HG03571 (cell line): Measurements from ENCODE around the gene GALNT16.
"Not testable (repeated sequence)": the region's sequence is repeated elsewhere in the genome, so short reads cannot be mapped to it uniquely, and the experiment has no call there.

ENCODE experiments used
- ATAC-seq: cut with Tn5 transposase; IDR thresholded peaks from one replicate; pipeline ENCODE4 v1.9.1; 2021; ENCODE audit not compliant: unreplicated experiment

The GALNT16 gene

GRCh38 chr14:69259527-69260189 is at the start of gene GALNT16:
Gene GALNT16 (plus strand): TSS chr14:69260158. CDS start chr14:69260291, 133 bp downstream.
- ATAC-seq: no peak

GRCh38 chr14:69214393-69214792 is 45.6 kb upstream of the GALNT16 start:
- no peak for ATAC-seq

DNA sequence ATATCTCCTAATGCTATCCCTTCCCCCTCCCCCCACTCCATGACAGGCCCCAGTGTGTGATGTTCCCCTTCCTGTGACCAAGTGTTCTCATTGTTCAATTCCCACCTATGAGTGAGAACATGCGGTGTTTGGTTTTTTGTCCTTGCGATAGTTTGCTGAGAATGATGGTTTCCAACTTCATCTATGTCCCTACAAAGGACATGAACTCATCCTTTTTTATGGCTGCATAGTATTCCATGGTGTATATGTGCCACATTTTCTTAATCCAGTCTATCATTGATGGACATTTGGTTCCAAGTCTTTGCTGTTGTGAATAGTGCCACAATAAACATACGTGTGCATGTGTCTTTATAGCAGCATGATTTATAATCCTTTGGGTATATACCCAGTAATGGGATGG is 42.3 kb upstream of the GALNT16 start:
- ATAC-seq: not testable (repeated sequence)

DNA sequence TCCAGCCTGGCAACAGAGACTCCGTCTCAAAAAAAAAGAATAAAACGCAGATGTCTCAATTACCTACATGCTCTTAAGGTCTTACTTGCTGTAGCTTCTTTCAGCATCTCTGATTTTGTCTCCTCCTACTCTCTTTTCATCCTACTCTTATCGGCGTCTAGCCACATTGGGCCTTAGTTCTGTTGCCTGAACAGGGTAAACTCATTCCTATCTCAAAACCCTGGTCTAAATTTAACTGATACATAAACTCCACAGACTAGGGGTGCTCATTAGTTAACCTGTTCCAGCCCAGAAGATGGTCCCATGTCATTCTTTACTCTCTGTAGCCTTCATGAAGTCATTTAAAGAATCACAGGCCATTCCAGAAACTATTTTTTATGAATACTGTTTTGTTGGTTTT is 35.0 kb upstream of the GALNT16 start:
- ATAC-seq: no peak

GRCh38 chr14:69226178-69226577 is 33.8 kb upstream of the GALNT16 start:
- no peak for ATAC-seq

GRCh38 chr14:69226736-69227135 is 33.2 kb upstream of the GALNT16 start:
- no peak for ATAC-seq

DNA sequence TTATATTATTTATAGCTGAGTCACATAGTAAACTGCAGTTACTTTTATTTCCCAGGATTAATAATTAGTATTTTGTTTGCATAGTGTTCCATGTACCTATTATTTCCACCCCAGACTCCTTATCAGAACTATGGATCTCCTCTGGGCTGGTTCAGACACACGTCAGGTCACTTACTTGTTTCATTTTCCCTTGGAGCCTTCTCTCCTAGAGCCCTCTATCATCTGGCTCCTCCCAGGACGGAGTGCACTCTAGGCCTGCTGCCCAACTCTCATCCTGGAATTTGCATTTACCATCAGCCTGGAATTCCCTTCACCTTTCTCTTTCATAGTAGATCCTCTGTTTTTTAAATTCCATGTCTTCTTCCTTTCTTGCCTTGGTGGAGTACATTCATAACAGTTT is 28.5 kb upstream of the GALNT16 start:
- no peak for ATAC-seq

DNA sequence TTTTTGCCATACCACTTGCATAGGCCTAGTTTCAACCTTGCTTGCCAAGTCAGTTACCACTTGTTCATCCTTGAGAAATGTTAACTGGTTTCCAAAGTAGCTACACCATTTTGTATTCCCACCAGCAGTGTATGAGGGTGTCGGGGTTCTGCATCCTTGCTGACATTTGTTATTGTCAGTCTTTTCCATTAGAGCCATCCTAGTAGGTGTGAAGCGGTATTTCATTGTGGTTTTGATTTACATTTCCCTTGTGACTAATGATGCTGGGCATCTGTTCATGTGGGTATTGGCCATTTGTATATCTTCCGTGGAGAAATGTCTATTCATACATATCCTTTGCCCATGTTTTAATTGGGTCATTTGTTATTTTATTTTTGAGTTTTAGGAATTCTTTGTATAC is 27.6 kb upstream of the GALNT16 start:
- no peak for ATAC-seq

DNA sequence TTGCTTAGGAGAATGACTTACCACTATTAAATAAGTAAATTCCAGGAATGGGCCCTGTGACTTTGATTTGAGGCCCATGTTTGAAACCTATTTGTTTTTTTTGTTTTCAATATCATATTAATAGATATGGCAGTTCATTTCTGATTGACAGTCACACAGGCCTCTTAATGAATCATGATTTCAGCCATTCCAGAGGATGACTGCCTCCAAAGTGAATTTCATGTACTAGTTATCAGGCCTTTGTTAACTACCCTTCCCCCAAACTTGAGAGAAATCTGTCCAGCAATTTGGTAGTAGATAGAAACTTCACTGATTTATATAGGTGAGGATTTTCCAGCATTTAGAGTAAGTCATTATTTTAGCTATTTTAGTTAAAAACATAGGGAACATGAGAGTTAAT is 25.9 kb upstream of the GALNT16 start:
- no peak for ATAC-seq

- ATAC-seq: no peak
These were observed 24.2 kb upstream of the GALNT16 start for GRCh38 chr14:69235708-69236107.

DNA sequence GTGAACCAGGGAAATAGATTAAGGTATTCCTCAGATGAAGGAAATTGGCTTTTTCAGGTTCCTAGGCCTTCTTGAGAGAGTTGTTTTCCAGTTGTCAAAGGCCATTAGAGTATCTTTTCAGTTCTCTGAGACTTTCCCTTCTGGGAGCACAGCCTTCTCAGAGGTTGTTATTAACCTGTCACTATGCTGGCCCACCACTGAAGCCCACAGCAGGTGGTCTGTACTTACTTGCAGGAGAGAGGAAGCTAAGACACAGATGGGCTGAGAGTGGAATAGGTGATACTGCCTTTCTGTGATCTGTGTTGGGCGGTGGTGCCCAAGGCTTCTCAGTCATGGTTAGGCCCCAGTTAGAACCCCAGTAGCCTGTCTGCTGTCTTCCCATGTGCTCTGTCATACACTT is 22.8 kb upstream of the GALNT16 start:
- no peak for ATAC-seq

DNA sequence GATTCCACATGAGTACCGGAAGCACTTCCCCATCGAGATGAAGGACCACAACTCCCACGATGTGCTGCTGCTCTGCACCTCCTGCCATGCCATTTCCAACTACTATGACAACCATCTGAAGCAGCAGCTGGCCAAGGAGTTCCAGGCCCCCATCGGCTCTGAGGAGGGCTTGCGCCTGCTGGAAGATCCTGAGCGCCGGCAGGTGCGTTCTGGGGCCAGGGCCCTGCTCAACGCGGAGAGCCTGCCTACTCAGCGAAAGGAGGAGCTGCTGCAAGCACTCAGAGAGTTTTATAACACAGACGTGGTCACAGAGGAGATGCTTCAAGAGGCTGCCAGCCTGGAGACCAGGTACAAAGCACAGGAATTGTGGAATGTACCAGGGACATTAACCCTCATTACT is 22.4 kb upstream of the GALNT16 start:
- ATAC-seq: no peak

DNA sequence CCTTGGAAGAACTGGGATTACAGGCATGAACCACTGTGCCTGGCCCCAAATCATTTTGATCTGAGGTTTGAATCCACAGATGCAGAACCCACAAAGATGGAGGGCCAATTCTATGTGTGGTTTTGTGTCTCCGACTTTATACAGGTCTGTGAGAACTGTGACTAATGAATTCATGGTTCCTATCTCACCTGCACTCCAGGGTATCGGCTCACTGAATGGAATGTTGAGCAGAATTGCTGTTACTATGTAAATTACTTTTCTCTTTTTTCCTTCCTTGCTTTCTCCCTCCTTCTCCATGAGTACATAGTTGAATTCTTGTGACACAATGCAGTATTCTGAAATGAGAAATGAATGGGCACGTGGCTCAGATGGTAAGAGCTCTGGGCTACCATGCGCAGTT is 21.1 kb upstream of the GALNT16 start:
- no peak for ATAC-seq

- ATAC-seq: no peak
These were observed 19.3 kb upstream of the GALNT16 start for GRCh38 chr14:69240527-69241173.

- ATAC-seq: no peak
These were observed 18.4 kb upstream of the GALNT16 start for GRCh38 chr14:69241577-69241976.

- no peak for ATAC-seq
These were observed 17.4 kb upstream of the GALNT16 start for GRCh38 chr14:69242311-69243224.

DNA sequence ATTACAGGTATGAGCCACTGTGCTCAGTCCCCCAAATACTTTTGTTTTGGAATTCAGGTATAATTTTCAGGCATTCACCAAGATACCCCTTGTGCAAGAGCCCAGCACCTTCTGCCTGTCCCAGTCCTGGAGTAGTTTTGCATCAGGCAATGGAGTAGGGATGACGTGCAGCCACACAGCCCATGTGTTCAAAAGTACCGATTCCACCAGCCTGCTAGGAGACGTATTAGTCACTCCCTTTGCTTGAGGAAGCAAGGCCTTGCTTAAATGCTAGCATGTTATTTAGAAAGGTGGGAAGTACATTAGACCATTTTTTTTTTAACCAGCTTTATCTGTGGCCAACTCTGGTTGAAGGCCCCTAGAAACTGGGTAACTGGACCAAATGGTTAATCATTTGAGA is 15.0 kb upstream of the GALNT16 start:
- ATAC-seq: no peak

DNA sequence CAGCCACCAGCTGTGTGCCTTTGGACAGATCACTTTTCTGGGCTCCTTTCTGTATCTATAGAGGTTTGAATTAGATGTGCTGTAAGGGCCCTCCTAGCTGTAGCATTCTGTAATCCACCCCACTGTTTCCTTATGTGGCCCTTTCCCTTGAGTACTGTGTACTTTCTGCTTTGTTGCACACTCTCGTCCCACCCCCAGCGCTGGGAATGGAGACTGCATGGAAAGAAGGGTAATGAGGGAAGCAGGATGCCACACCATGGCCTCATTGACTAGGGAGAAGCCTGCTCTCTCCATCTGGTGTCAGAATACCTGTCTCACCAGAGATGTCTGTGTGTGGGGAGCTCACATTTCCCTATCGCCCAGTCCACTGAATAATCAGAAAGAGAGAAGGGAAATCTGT is 13.6 kb upstream of the GALNT16 start:
- no peak for ATAC-seq

DNA sequence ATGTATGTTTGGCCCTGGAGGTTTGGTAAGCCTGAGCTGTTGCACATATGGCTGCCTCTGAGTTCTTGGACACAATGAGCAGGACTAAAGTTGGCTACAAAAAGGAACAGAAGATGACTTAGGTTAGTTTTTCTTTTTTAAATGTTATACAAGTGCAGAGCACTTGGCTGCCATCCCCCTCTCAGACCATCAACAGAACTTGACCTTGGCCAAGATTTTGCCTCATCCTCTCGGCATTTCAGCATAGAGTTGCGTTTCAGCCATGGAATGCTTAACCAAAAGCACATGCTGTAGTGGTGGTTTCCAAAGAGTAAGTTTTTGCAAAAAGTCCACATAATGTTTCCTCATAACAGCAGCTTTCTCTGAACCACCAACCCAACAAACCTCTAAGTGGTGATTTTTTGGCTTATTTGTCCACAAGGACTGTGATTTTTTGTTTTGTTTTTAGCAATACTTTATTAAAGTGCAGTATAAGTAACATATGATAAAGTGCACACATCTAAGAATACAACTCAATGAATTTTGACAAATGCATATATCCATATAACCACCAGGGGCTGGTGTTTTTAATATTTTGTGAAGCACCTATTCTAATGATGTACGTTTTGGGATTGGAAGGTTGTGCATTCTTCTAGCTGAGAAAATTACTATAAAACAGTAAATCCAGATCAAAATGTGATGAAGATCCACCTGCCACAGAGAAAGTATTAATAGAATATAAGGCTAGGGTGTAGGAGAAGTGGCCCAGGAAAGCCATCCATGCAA is 12.1 kb upstream of the GALNT16 start:
- ATAC-seq: no peak

- ATAC-seq: no peak
These were observed 10.4 kb upstream of the GALNT16 start for GRCh38 chr14:69249603-69250002.

GRCh38 chr14:69252851-69253250 is 7.1 kb upstream of the GALNT16 start:
- no peak for ATAC-seq
